NCI-H2196 (cell line): ENCODE results near the gene RELB.

ENCODE experiments used
- DNase-seq: peaks from one replicate; lab custom pipeline; 2025; ENCODE audit not compliant: unreplicated experiment; lab: John Stamatoyannopoulos, UW

Gene RELB

GRCh38 chr19:45078390-45079062 is 77.3 kb downstream of the RELB start:
- DNase-seq, result no peak

- peak; percentile 83 for DNase-seq
Observed at GRCh38 chr19:45079063-45079910, 78.0 kb downstream of the RELB start, which contains the start of gene GEMIN7. Gene GEMIN7 (plus strand): TSS chr19:45079260. CDS start chr19:45090115, 10,855 bp downstream.

- DNase-seq, result no peak
Observed at GRCh38 chr19:45079911-45080370, 78.7 kb downstream of the RELB start.

GRCh38 chr19:45082170-45082569 is 80.9 kb downstream of the RELB start:
- no peak for DNase-seq

GRCh38 chr19:45086480-45086879 is 85.2 kb downstream of the RELB start:
- no peak for DNase-seq

GRCh38 chr19:45087531-45087930 is 86.3 kb downstream of the RELB start:
- DNase-seq, result no peak
